ENCODE results near the gene SPACA7.

The SPACA7 gene

GRCh38 chr13:112353856-112354255, 22.3 kb upstream of the SPACA7 start:
- H3K27ac ChIP-seq, result no peak overlapping the region

GRCh38 chr13:112354330-112355273, 21.6 kb upstream of the SPACA7 start:
- Histone ChIP-seq H2AFZ (no peak overlapping the region), H3K27me3 (ENCODE audit: control insufficient read depth, insufficient read depth, low read length) (no peaks in the 10 kb centered on the region), H3K79me2 (no peaks in the 10 kb centered on the region), H3K9ac (no peak overlapping the region), H3K4me2 (ENCODE audit: low read length) (no peak overlapping the region), H3K36me3 (ENCODE audit: control insufficient read depth, insufficient read depth, low read length) (no peaks in the 10 kb centered on the region), H3K27ac (no peak overlapping the region), H3K9me3 (ENCODE audit: control insufficient read depth, low read length) (no peaks in the 10 kb centered on the region), H3K4me3 (ENCODE audit: low read depth, low read length) (no peak overlapping the region), H3K4me1 (no peaks in the 10 kb centered on the region)
- TF ChIP-seq CTCF (IDR thresholded peaks at IDR 0.05), result no peak

More at GRCh38 chr13:112353856-112354255, 22.3 kb upstream of the SPACA7 start:
- Histone ChIP-seq H2AFZ (no peak overlapping the region), H3K9me3 (ENCODE audit: control insufficient read depth, low read length) (no peaks in the 10 kb centered on the region), H3K4me2 (ENCODE audit: low read length) (no peak overlapping the region), H3K4me3 (ENCODE audit: low read depth, low read length) (no peak overlapping the region), H3K36me3 (ENCODE audit: control insufficient read depth, insufficient read depth, low read length) (no peaks in the 10 kb centered on the region), H3K9ac (no peak overlapping the region), H3K4me1 (no peaks in the 10 kb centered on the region), H3K27me3 (ENCODE audit: control insufficient read depth, insufficient read depth, low read length) (no peaks in the 10 kb centered on the region), H3K79me2 (no peaks in the 10 kb centered on the region)
- no peak for TF ChIP-seq CTCF (IDR thresholded peaks at IDR 0.05)

- no peaks in the 10 kb centered on the region for H3K9me3 ChIP-seq (ENCODE audit: control insufficient read depth, low read length)
- no peak overlapping the region for H3K27ac ChIP-seq
- no peak overlapping the region for H3K4me2 ChIP-seq (ENCODE audit: low read length)
- H3K79me2 ChIP-seq, result no peaks in the 10 kb centered on the region
- no peak overlapping the region for H2AFZ ChIP-seq
- H3K9ac ChIP-seq, result no peak overlapping the region
- H3K27me3 ChIP-seq (ENCODE audit: control insufficient read depth, insufficient read depth, low read length), result no peaks in the 10 kb centered on the region
- H3K36me3 ChIP-seq (ENCODE audit: control insufficient read depth, insufficient read depth, low read length), result no peaks in the 10 kb centered on the region
- no peak for TF ChIP-seq CTCF (IDR thresholded peaks at IDR 0.05)
- H3K4me1 ChIP-seq, result no peaks in the 10 kb centered on the region
- H3K4me3 ChIP-seq (ENCODE audit: low read depth, low read length), result no peak overlapping the region
Measured at GRCh38 chr13:112355274-112355838, 20.8 kb upstream of the SPACA7 start.

- Histone ChIP-seq H3K27ac (no peak overlapping the region), H2AFZ (no peak overlapping the region), H3K4me1 (no peaks in the 10 kb centered on the region), H3K4me3 (ENCODE audit: low read depth, low read length) (no peak overlapping the region), H3K4me2 (ENCODE audit: low read length) (no peak overlapping the region), H3K9me3 (ENCODE audit: control insufficient read depth, low read length) (no peaks in the 10 kb centered on the region), H3K9ac (no peak overlapping the region), H3K27me3 (ENCODE audit: control insufficient read depth, insufficient read depth, low read length) (no peaks in the 10 kb centered on the region), H3K79me2 (no peaks in the 10 kb centered on the region), H3K36me3 (ENCODE audit: control insufficient read depth, insufficient read depth, low read length) (no peaks in the 10 kb centered on the region)
- no peak for TF ChIP-seq CTCF (IDR thresholded peaks at IDR 0.05)
Measured at GRCh38 chr13:112356190-112356589, 20.0 kb upstream of the SPACA7 start.
